ENCODE results near the gene CLEC4M.
"Not testable (repeated sequence)": the region's sequence is repeated elsewhere in the genome, so short reads cannot be mapped to it uniquely, and the experiment has no call there.

The CLEC4M gene

GRCh38 chr19:7746306-7746705 lies 16.7 kb upstream of the CLEC4M start:
- H3K4me3 ChIP-seq; DNase-seq (ENCODE audit: low spot score in 2 of 2); H3K4me1 ChIP-seq; in situ Hi-C loops (cut with MboI; ENCODE audit: low sequenced_read_pairs); H3K36me3 ChIP-seq (replicated peaks); H3K9me3 ChIP-seq; H3K27me3 ChIP-seq (ENCODE audit: low read depth): not testable (repeated sequence)

GRCh38 chr19:7746903-7747884 lies 15.8 kb upstream of the CLEC4M start, which contains the start of gene CD209:
CD209 (minus strand) TSS chr19:7747534; CDS start chr19:7747511, 23 bp downstream.
- no peak for DNase-seq (ENCODE audit: low spot score in 2 of 2)
- H3K4me1 ChIP-seq = no peaks in the 10 kb centered on the region
- no peaks in the 10 kb centered on the region for H3K36me3 ChIP-seq (replicated peaks)
- no peak within 1 kb of the TSS for H3K4me3 ChIP-seq
- H3K9me3 ChIP-seq = no peaks in the 10 kb centered on the region
- in situ Hi-C loops (cut with MboI; ENCODE audit: low sequenced_read_pairs) = no loop called here
- no peaks in the 10 kb centered on the region for H3K27me3 ChIP-seq (ENCODE audit: low read depth)

DNA sequence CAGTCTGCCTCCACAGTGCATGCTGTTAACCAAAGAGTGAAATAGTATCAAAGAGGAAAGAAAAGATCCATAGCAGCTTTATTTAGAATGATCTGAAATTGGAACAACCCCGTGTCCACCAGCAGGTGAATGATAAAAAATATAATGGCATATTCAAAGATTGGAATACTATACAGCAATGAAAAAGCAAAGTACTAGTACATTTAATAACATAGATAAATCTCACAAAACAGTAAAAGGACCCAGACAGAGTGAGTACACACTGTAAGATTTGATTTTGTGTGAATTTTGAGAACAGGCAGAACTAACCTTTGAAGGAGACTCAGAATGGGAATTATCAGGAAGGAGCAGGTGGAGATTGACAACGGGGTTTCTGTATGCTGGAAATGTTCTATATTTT lies 14.9 kb upstream of the CLEC4M start:
- H3K27me3 ChIP-seq (ENCODE audit: low read depth) = no peaks in the 10 kb centered on the region
- no peaks in the 10 kb centered on the region for H3K4me1 ChIP-seq
- no peaks in the 10 kb centered on the region for H3K9me3 ChIP-seq
- H3K4me3 ChIP-seq = no peak overlapping the region
- H3K36me3 ChIP-seq (replicated peaks) = no peaks in the 10 kb centered on the region
- in situ Hi-C loops (cut with MboI; ENCODE audit: low sequenced_read_pairs) = no loop called here
- DNase-seq (ENCODE audit: low spot score in 2 of 2) = no peak

- in situ Hi-C loops (cut with MboI; ENCODE audit: low sequenced_read_pairs) = no loop called here
- Histone ChIP-seq H3K4me3 (no peak overlapping the region), H3K9me3 (no peaks in the 10 kb centered on the region), H3K4me1 (no peaks in the 10 kb centered on the region), H3K27me3 (ENCODE audit: low read depth) (no peaks in the 10 kb centered on the region), H3K36me3 (replicated peaks) (no peaks in the 10 kb centered on the region)
- DNase-seq (ENCODE audit: low spot score in 2 of 2) = peak in 1 of 2 experiments; percentile 3
Measured at GRCh38 chr19:7748756-7749155, 14.3 kb upstream of the CLEC4M start.

DNA sequence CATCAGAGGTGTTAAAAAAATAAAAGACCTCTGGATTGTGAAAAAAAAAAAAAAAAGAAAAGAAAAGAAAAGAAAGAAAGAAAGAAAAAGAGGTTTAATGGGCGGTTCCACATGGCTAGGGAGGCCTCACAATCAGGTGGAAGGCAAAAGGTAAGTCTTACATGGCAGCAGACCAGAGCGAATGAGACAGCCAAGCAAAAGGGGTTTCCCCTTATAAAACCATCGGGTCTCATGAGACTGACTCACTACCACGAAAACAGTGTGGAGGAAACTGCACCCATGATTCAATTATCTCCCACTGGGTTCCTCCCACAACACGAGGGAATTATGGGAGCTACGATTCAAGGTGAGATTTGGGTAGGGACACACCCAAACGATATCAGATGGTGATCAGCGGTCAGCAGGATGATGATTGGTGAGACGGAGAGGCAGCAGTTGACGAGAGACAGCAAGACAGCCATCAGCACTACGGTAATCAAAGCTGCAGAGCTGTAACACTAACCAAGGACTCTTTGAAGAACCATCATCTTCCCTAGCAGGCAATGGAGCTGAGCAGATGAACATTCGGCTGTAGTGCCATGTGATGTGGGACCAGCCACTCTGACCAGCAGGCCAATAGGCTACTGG lies 11.8 kb upstream of the CLEC4M start:
- H3K9me3 ChIP-seq = no peaks in the 10 kb centered on the region; the same call in 1 of the 2 replicates
- H3K36me3 ChIP-seq (replicated peaks) = no peaks in the 10 kb centered on the region

GRCh38 chr19:7756258-7756657 lies 6.8 kb upstream of the CLEC4M start:
- DNase-seq (ENCODE audit: low spot score in 2 of 2) = no peak
- Histone ChIP-seq H3K9me3 (peaks cover 6% of the 10 kb centered on the region; the same call in 1 of the 2 replicates), H3K27me3 (ENCODE audit: low read depth) (0 out of 2 replicates have a peak, but pooled peaks cover 3% of the 10 kb centered on the region), H3K36me3 (replicated peaks) (no peaks in the 10 kb centered on the region), H3K4me3 (no peak overlapping the region), H3K4me1 (no peaks in the 10 kb centered on the region)
- in situ Hi-C loops (cut with MboI; ENCODE audit: low sequenced_read_pairs) = no loop called here

More for the DNA sequence above, 11.8 kb upstream of the CLEC4M start:
- in situ Hi-C loops (cut with MboI; ENCODE audit: low sequenced_read_pairs) = no loop called here
- Histone ChIP-seq H3K4me1 (no peaks in the 10 kb centered on the region), H3K27me3 (ENCODE audit: low read depth) (0 out of 2 replicates have a peak, but pooled peaks cover 3% of the 10 kb centered on the region), H3K4me3 (no peak overlapping the region)
- DNase-seq (ENCODE audit: low spot score in 2 of 2) = no peak

DNA sequence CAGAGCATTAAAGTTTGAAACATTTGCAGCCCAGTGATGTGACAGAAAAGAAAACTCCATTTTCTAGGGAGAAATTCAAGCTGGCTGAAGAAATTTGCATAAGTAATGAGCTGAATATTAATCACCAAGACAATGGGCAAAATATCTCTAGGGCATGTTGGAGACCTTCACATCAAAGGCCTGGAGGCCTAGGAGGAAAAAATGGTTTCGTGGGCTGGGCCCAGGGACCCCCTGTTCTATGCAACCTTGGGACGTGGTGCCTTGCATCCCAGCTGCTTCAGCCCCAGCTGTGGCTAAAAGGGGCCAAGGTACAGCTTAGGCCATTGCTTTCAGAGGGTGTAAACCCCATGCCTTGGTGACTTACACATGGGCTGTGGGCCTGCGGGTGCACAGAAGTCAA lies 5.7 kb upstream of the CLEC4M start:
- peaks cover 6% of the 10 kb centered on the region; the same call in 1 of the 2 replicates for H3K9me3 ChIP-seq
- no peak overlapping the region for H3K4me3 ChIP-seq
- DNase-seq (ENCODE audit: low spot score in 2 of 2) = no peak
- H3K4me1 ChIP-seq = no peaks in the 10 kb centered on the region
- H3K36me3 ChIP-seq (replicated peaks) = no peaks in the 10 kb centered on the region
- 0 out of 2 replicates have a peak, but pooled peaks cover 3% of the 10 kb centered on the region for H3K27me3 ChIP-seq (ENCODE audit: low read depth)
- in situ Hi-C loops (cut with MboI; ENCODE audit: low sequenced_read_pairs) = no loop called here

DNA sequence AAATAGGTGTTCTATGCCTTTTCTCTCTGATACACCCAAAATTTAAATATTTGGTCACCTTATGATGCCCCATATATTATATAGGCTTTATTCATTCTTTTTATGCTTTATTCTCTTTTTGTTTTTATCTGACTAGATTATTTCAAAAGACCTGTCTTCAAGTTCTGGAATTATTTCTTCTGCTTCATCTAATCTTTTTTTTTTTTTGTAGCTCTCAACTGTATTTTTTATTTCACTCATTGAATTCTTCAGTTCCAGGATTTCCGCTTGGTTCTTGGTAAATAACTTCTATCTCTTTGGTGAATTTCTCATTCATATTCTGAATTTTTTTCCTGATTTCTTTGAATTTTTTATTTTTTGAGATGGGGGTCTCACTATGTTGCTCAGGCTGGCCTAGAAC lies 3.9 kb upstream of the CLEC4M start:
- Histone ChIP-seq H3K9me3 (peaks cover 6% of the 10 kb centered on the region; the same call in 1 of the 2 replicates), H3K4me1 (no peaks in the 10 kb centered on the region), H3K36me3 (replicated peaks) (no peaks in the 10 kb centered on the region), H3K27me3 (ENCODE audit: low read depth) (0 out of 2 replicates have a peak, but pooled peaks cover 3% of the 10 kb centered on the region), H3K4me3 (no peak overlapping the region)
- in situ Hi-C loops (cut with MboI; ENCODE audit: low sequenced_read_pairs) = no loop called here
- DNase-seq (ENCODE audit: low spot score in 2 of 2) = no peak

GRCh38 chr19:7763696-7764095 lies 653 bp downstream of the CLEC4M start:
- peaks cover 3% of the 10 kb centered on the region; the same call in 1 of the 2 replicates for H3K27me3 ChIP-seq (ENCODE audit: low read depth)
- in situ Hi-C loops (cut with MboI; ENCODE audit: low sequenced_read_pairs) = no loop called here
- no peaks in the 10 kb centered on the region for H3K9me3 ChIP-seq
- no peaks in the 10 kb centered on the region for H3K36me3 ChIP-seq (replicated peaks)
- no peak overlapping the region for H3K4me3 ChIP-seq
- no peak for DNase-seq (ENCODE audit: low spot score in 2 of 2)
- no peaks in the 10 kb centered on the region for H3K4me1 ChIP-seq

DNA sequence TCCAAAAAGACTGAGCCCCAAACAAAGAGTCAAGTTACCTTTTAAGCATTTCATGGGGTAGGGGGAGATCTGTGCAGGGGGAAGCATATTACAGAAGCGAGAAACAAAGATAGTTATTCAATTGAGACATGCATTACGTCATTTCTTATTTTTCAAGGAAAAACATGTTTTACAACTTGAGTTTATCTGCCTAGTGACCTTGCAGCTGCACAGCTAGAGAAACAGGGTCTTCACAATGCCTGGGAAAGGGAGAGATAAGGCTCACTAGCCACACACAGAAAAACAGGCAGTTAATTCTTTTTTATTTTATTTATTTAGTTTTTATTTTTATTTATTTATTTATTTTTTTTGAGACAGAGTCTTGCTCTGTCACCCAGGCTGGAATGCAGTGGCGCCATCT lies 1.1 kb downstream of the CLEC4M start:
- H3K36me3 ChIP-seq (replicated peaks); H3K4me3 ChIP-seq; DNase-seq (ENCODE audit: low spot score in 2 of 2); H3K9me3 ChIP-seq; in situ Hi-C loops (cut with MboI; ENCODE audit: low sequenced_read_pairs); H3K27me3 ChIP-seq (ENCODE audit: low read depth); H3K4me1 ChIP-seq: not testable (repeated sequence)

- in situ Hi-C loops (cut with MboI; ENCODE audit: low sequenced_read_pairs); H3K27me3 ChIP-seq (ENCODE audit: low read depth): not testable (repeated sequence)
Measured at GRCh38 chr19:7765043-7765442, 2.0 kb downstream of the CLEC4M start.

GRCh38 chr19:7766535-7766934 lies 3.5 kb downstream of the CLEC4M start:
- in situ Hi-C loops (cut with MboI; ENCODE audit: low sequenced_read_pairs) = no loop called here
- Histone ChIP-seq H3K36me3 (replicated peaks) (no peaks in the 10 kb centered on the region), H3K9me3 (no peaks in the 10 kb centered on the region), H3K4me1 (no peaks in the 10 kb centered on the region), H3K27me3 (ENCODE audit: low read depth) (peaks cover 3% of the 10 kb centered on the region; the same call in 1 of the 2 replicates), H3K4me3 (no peak overlapping the region)
- DNase-seq (ENCODE audit: low spot score in 2 of 2) = no peak

More at GRCh38 chr19:7765043-7765442, 2.0 kb downstream of the CLEC4M start:
- not testable (repeated sequence) for H3K36me3 ChIP-seq (replicated peaks); DNase-seq (ENCODE audit: low spot score in 2 of 2); H3K4me3 ChIP-seq; H3K4me1 ChIP-seq; H3K9me3 ChIP-seq

DNA sequence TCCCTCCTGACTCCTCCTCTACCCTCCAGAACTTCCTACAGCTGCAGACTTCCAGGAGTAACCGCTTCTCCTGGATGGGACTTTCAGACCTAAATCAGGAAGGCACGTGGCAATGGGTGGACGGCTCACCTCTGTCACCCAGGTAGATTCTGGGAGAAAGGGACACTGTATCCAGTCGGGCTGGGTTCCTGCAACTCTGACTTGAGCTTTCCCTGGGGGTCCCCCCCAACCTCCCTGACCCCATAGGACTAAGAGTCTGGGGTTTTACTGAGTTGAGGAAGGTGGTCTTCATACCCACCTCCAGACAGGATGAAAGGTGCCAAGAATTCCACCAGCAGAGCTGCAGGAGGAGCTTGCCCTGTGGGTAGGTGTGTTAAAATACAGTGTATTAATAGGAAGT lies 4.4 kb downstream of the CLEC4M start:
- in situ Hi-C loops (cut with MboI; ENCODE audit: low sequenced_read_pairs) = no loop called here
- Histone ChIP-seq H3K27me3 (ENCODE audit: low read depth) (peaks cover 3% of the 10 kb centered on the region; the same call in 1 of the 2 replicates), H3K36me3 (replicated peaks) (no peaks in the 10 kb centered on the region), H3K9me3 (no peaks in the 10 kb centered on the region), H3K4me1 (no peaks in the 10 kb centered on the region), H3K4me3 (no peak overlapping the region)
- no peak for DNase-seq (ENCODE audit: low spot score in 2 of 2)

DNA sequence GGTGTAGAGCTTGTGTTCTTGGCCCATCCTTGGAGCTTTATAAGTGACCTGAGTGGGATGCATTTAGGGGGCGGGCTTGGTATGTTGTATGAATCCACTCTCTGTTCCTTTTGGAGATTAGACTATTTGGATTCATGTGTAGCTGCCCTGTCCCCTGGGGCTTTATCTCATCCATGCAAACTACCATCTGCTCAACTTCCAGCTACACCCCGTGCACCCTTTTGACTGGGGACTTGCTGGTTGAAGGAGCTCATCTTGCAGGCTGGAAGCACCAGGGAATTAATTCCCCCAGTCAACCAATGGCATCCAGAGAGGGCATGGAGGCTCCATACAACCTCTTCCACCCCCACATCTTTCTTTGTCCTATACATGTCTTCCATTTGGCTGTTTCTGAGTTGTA lies 6.1 kb downstream of the CLEC4M start:
- Histone ChIP-seq H3K4me1 (no peaks in the 10 kb centered on the region), H3K36me3 (replicated peaks) (no peaks in the 10 kb centered on the region), H3K27me3 (ENCODE audit: low read depth) (peaks cover 3% of the 10 kb centered on the region; the same call in 1 of the 2 replicates), H3K9me3 (no peaks in the 10 kb centered on the region; the same call in 1 of the 2 replicates), H3K4me3 (no peak overlapping the region)
- DNase-seq (ENCODE audit: low spot score in 2 of 2) = no peak
- in situ Hi-C loops (cut with MboI; ENCODE audit: low sequenced_read_pairs) = no loop called here
